Gastroesophageal sphincter (tissue), 3 donors: ENCODE data around the gene GZF1.

Experiments
- CTCF ChIP-seq, 4 experiments: fragments of 200-600 bp in 2 of 4; fragments of 450-650 bp in 2 of 4; sonication (generic) in 1 of 4; IDR thresholded peaks; one replicate each; pipeline ENCODE4 v1.5.1; 2017 to 2019; ENCODE audit warnings: antibody characterized with exemption in 4 of 4, mild to moderate bottlenecking in 2 of 4, moderate library complexity in 2 of 4
- EP300 ChIP-seq: sonication (generic); formaldehyde crosslinking; IDR thresholded peaks from one replicate; pipeline ENCODE4 v1.6.1; 2017; ENCODE audit warnings: antibody characterized with exemption, mild to moderate bottlenecking
- POLR2A ChIP-seq, 2 donors: fragments of 450-650 bp; IDR thresholded peaks; one replicate each; pipeline ENCODE4 v1.6.1; 2017; ENCODE audit warnings: antibody characterized with exemption in 2 of 2, mild to moderate bottlenecking in 2 of 2, moderate library complexity in 1 of 2
- POLR2AphosphoS5 ChIP-seq: sonication (generic); formaldehyde crosslinking; IDR thresholded peaks from one replicate; pipeline ENCODE4 v1.6.1; 2017; ENCODE audit warnings: antibody characterized with exemption

GRCh38 chr20:23370274-23370673, 8.3 kb downstream of the GZF1 start:
- TF ChIP-seq POLR2A (IDR thresholded peaks at IDR 0.05) (no peak), EP300 (no peak), CTCF (IDR thresholded peaks at IDR 0.05) (no peak), POLR2AphosphoS5 (no peak)
